Measurements from ENCODE around the gene PTBP1.
A peak's percentile ranks its signal among the peaks of the same experiment; 100 is the strongest.

DNA sequence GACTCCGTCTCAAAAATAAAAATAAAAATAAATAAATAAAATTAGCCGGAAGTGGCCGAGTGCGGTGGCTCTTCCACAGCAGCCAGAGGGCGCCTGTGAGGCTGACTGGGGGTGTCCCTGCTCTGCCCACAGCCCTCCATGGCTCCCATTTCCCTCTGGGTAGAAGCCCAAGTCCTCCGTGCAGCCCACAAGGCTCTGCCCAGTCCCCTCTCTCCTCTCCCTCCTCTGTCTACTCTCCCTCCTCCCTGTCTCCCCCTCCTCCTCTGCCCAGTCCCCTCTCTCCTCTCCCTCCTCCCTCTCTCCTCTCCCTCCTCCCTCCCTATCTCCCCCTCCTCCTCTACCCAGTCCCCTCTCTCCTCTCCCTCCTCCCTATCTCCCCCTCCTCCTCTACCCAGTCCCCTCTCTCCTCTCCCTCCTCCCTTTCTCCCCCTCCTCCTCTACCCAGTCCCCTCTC lies 25.9 kb upstream of the PTBP1 start:
- TF ChIP-seq, protein P1, sequence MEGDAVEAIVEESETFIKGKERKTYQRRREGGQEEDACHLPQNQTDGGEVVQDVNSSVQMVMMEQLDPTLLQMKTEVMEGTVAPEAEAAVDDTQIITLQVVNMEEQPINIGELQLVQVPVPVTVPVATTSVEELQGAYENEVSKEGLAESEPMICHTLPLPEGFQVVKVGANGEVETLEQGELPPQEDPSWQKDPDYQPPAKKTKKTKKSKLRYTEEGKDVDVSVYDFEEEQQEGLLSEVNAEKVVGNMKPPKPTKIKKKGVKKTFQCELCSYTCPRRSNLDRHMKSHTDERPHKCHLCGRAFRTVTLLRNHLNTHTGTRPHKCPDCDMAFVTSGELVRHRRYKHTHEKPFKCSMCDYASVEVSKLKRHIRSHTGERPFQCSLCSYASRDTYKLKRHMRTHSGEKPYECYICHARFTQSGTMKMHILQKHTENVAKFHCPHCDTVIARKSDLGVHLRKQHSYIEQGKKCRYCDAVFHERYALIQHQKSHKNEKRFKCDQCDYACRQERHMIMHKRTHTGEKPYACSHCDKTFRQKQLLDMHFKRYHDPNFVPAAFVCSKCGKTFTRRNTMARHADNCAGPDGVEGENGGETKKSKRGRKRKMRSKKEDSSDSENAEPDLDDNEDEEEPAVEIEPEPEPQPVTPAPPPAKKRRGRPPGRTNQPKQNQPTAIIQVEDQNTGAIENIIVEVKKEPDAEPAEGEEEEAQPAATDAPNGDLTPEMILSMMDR (IDR thresholded peaks at IDR 0.05), result peak in 2 of 4 experiments; percentile 22
- TF ChIP-seq POLR2A (IDR thresholded peaks at IDR 0.05), result no peak
